ENCODE measurements around the gene ATXN7L1.

The ATXN7L1 gene

GRCh38 chr7:105643384-105643783 lies 233.0 kb downstream of the ATXN7L1 start:
- no peak overlapping the region for H3K27ac Mint-ChIP-seq
- H3K27me3 Mint-ChIP-seq: no peaks in the 10 kb centered on the region
- CTCF ChIA-PET: interaction anchor here (0.6 to 1.8 kb wide), 4 partner anchors 14 to 397 kb away, joined by 3 to 6 read pairs (median 3); no protein-coding TSS in a partner anchor
- H3K36me3 Mint-ChIP-seq: peaks cover 15% of the 10 kb centered on the region
- H3K9me3 Mint-ChIP-seq: no peaks in the 10 kb centered on the region
- H3K4me1 Mint-ChIP-seq: no peaks in the 10 kb centered on the region
- no peak for DNase-seq
- H3K4me3 Mint-ChIP-seq: no peak overlapping the region

GRCh38 chr7:105642264-105642663 lies 234.1 kb downstream of the ATXN7L1 start:
- no peaks in the 10 kb centered on the region for H3K4me1 Mint-ChIP-seq
- peaks cover 19% of the 10 kb centered on the region for H3K36me3 Mint-ChIP-seq

GRCh38 chr7:105640956-105641810 lies 235.2 kb downstream of the ATXN7L1 start:
- DNase-seq: no peak
- CTCF ChIA-PET: interaction anchor here (1.1 kb wide), 1 partner anchor 11 kb away, joined by 3 read pairs; no protein-coding TSS in a partner anchor
- Mint-ChIP-seq H3K27me3 (no peaks in the 10 kb centered on the region), H3K4me1 (no peaks in the 10 kb centered on the region), H3K36me3 (peaks cover 25% of the 10 kb centered on the region), H3K27ac (no peak overlapping the region), H3K4me3 (no peak overlapping the region), H3K9me3 (no peaks in the 10 kb centered on the region)

More at GRCh38 chr7:105642264-105642663, 234.1 kb downstream of the ATXN7L1 start:
- H3K27me3 Mint-ChIP-seq: no peaks in the 10 kb centered on the region
- H3K27ac Mint-ChIP-seq: no peak overlapping the region
- CTCF ChIA-PET: no interaction called here
- DNase-seq: no peak
- H3K9me3 Mint-ChIP-seq: no peaks in the 10 kb centered on the region
- no peak overlapping the region for H3K4me3 Mint-ChIP-seq

- H3K27ac Mint-ChIP-seq: no peak overlapping the region
- no peaks in the 10 kb centered on the region for H3K4me1 Mint-ChIP-seq
- H3K36me3 Mint-ChIP-seq: peaks cover 29% of the 10 kb centered on the region
- no peaks in the 10 kb centered on the region for H3K9me3 Mint-ChIP-seq
- DNase-seq: no peak
- CTCF ChIA-PET: interaction anchor here (1.1 kb wide), 1 partner anchor 12 kb away, joined by 3 read pairs; no protein-coding TSS in a partner anchor
- no peaks in the 10 kb centered on the region for H3K27me3 Mint-ChIP-seq
- H3K4me3 Mint-ChIP-seq: no peak overlapping the region
These were observed 236.5 kb downstream of the ATXN7L1 start for GRCh38 chr7:105639667-105640493.

GRCh38 chr7:105638902-105639495 lies 237.4 kb downstream of the ATXN7L1 start:
- CTCF ChIA-PET: no interaction called here
- H3K27ac Mint-ChIP-seq: no peak overlapping the region
- no peaks in the 10 kb centered on the region for H3K4me1 Mint-ChIP-seq

GRCh38 chr7:105638334-105638733 lies 238.1 kb downstream of the ATXN7L1 start:
- Mint-ChIP-seq H3K27ac (no peak overlapping the region), H3K4me3 (no peak overlapping the region), H3K4me1 (no peaks in the 10 kb centered on the region), H3K27me3 (no peaks in the 10 kb centered on the region), H3K9me3 (no peaks in the 10 kb centered on the region), H3K36me3 (peaks cover 36% of the 10 kb centered on the region)
- DNase-seq: no peak
- CTCF ChIA-PET: no interaction called here

More at GRCh38 chr7:105638902-105639495, 237.4 kb downstream of the ATXN7L1 start:
- peaks cover 36% of the 10 kb centered on the region for H3K36me3 Mint-ChIP-seq
- DNase-seq: no peak
- H3K9me3 Mint-ChIP-seq: no peaks in the 10 kb centered on the region
- H3K27me3 Mint-ChIP-seq: no peaks in the 10 kb centered on the region
- H3K4me3 Mint-ChIP-seq: no peak overlapping the region

- Mint-ChIP-seq H3K27ac (no peak overlapping the region), H3K36me3 (peaks cover 33% of the 10 kb centered on the region), H3K4me1 (no peaks in the 10 kb centered on the region), H3K4me3 (no peak overlapping the region), H3K27me3 (no peaks in the 10 kb centered on the region), H3K9me3 (no peaks in the 10 kb centered on the region)
- CTCF ChIA-PET: interaction anchor here (0.7 kb wide), 1 partner anchor 19 kb away, joined by 3 read pairs; no protein-coding TSS in a partner anchor
- no peak for DNase-seq
These were observed 238.6 kb downstream of the ATXN7L1 start for GRCh38 chr7:105637755-105638154.

GRCh38 chr7:105636982-105637381 lies 239.4 kb downstream of the ATXN7L1 start:
- no peak overlapping the region for H3K4me3 Mint-ChIP-seq
- H3K9me3 Mint-ChIP-seq: no peaks in the 10 kb centered on the region
- no peak for DNase-seq
- H3K27ac Mint-ChIP-seq: no peak overlapping the region
- no peaks in the 10 kb centered on the region for H3K4me1 Mint-ChIP-seq
- no peaks in the 10 kb centered on the region for H3K27me3 Mint-ChIP-seq
- CTCF ChIA-PET: no interaction called here
- peaks cover 34% of the 10 kb centered on the region for H3K36me3 Mint-ChIP-seq

GRCh38 chr7:105635197-105635596 lies 241.2 kb downstream of the ATXN7L1 start:
- no peak for DNase-seq
- no peak overlapping the region for H3K27ac Mint-ChIP-seq
- peaks cover 39% of the 10 kb centered on the region for H3K36me3 Mint-ChIP-seq
- H3K4me1 Mint-ChIP-seq: no peaks in the 10 kb centered on the region
- CTCF ChIA-PET: no interaction called here
- H3K27me3 Mint-ChIP-seq: no peaks in the 10 kb centered on the region
- no peak overlapping the region for H3K4me3 Mint-ChIP-seq
- H3K9me3 Mint-ChIP-seq: no peaks in the 10 kb centered on the region

GRCh38 chr7:105625986-105626385 lies 250.4 kb downstream of the ATXN7L1 start:
- Mint-ChIP-seq H3K9me3 (peaks cover 6% of the 10 kb centered on the region), H3K4me1 (no peaks in the 10 kb centered on the region), H3K27me3 (no peaks in the 10 kb centered on the region), H3K36me3 (peaks cover 34% of the 10 kb centered on the region), H3K27ac (no peak overlapping the region), H3K4me3 (no peak overlapping the region)
- CTCF ChIA-PET: no interaction called here
- no peak for DNase-seq

GRCh38 chr7:105623906-105624305 lies 252.5 kb downstream of the ATXN7L1 start:
- no peaks in the 10 kb centered on the region for H3K4me1 Mint-ChIP-seq
- H3K4me3 Mint-ChIP-seq: no peak overlapping the region
- DNase-seq: peak; percentile 7
- no peaks in the 10 kb centered on the region for H3K27me3 Mint-ChIP-seq
- H3K9me3 Mint-ChIP-seq: peaks cover 6% of the 10 kb centered on the region
- peaks cover 31% of the 10 kb centered on the region for H3K36me3 Mint-ChIP-seq
- CTCF ChIA-PET: no interaction called here
- H3K27ac Mint-ChIP-seq: no peak overlapping the region

- Mint-ChIP-seq H3K27ac (no peak overlapping the region), H3K9me3 (peaks cover 6% of the 10 kb centered on the region), H3K4me1 (no peaks in the 10 kb centered on the region), H3K4me3 (no peak overlapping the region), H3K27me3 (no peaks in the 10 kb centered on the region), H3K36me3 (peaks cover 35% of the 10 kb centered on the region)
- peak; percentile 7 for DNase-seq
- CTCF ChIA-PET: no interaction called here
These were observed 253.0 kb downstream of the ATXN7L1 start for GRCh38 chr7:105623378-105623777.

- CTCF ChIA-PET: no interaction called here
- no peaks in the 10 kb centered on the region for H3K27me3 Mint-ChIP-seq
- H3K9me3 Mint-ChIP-seq: peaks cover 6% of the 10 kb centered on the region
- no peaks in the 10 kb centered on the region for H3K4me1 Mint-ChIP-seq
- no peak overlapping the region for H3K4me3 Mint-ChIP-seq
- H3K27ac Mint-ChIP-seq: no peak overlapping the region
- peaks cover 38% of the 10 kb centered on the region for H3K36me3 Mint-ChIP-seq
- DNase-seq: no peak
These were observed 254.2 kb downstream of the ATXN7L1 start for GRCh38 chr7:105622106-105622731.

- H3K27me3 Mint-ChIP-seq: no peaks in the 10 kb centered on the region
- no peak for DNase-seq
- peaks cover 35% of the 10 kb centered on the region for H3K36me3 Mint-ChIP-seq
- CTCF ChIA-PET: no interaction called here
- H3K9me3 Mint-ChIP-seq: peaks cover 6% of the 10 kb centered on the region
- H3K27ac Mint-ChIP-seq: no peak overlapping the region
- no peaks in the 10 kb centered on the region for H3K4me1 Mint-ChIP-seq
- H3K4me3 Mint-ChIP-seq: no peak overlapping the region
These were observed 254.8 kb downstream of the ATXN7L1 start for GRCh38 chr7:105621617-105622016.
